HG03457 (cell line): Measurements from ENCODE around the gene MAP3K2.

Experiments used
- ATAC-seq: cut with Tn5 transposase; IDR thresholded peaks from one replicate; pipeline ENCODE4 v1.9.1; 2021; ENCODE audit warnings: moderate number of reproducible peaks; ENCODE audit not compliant: unreplicated experiment

MAP3K2 gene

GRCh38 chr2:127387655-127388422, at the start of gene MAP3K2:
TSS of gene MAP3K2 (minus strand) at chr2:127387975. CDS start at chr2:127343129, 44,846 bp downstream.
- peak; percentile 60 for ATAC-seq

- no peak for ATAC-seq
Observed at GRCh38 chr2:127437056-127437455, 49.3 kb upstream of the MAP3K2 start.

- no peak for ATAC-seq
Observed at GRCh38 chr2:127434515-127434914, 46.7 kb upstream of the MAP3K2 start.

GRCh38 chr2:127431408-127432023, 43.7 kb upstream of the MAP3K2 start:
- no peak for ATAC-seq

GRCh38 chr2:127429844-127430425, 42.2 kb upstream of the MAP3K2 start:
- ATAC-seq = no peak

- ATAC-seq = no peak
Observed at GRCh38 chr2:127429291-127429690, 41.5 kb upstream of the MAP3K2 start.

GRCh38 chr2:127428815-127429109, 41.0 kb upstream of the MAP3K2 start:
- ATAC-seq = no peak

GRCh38 chr2:127428057-127428814, 40.5 kb upstream of the MAP3K2 start:
- ATAC-seq = no peak

GRCh38 chr2:127427376-127428056, 39.7 kb upstream of the MAP3K2 start:
- no peak for ATAC-seq

- no peak for ATAC-seq
Observed at GRCh38 chr2:127426501-127427354, 39.0 kb upstream of the MAP3K2 start.

GRCh38 chr2:127425540-127426490, 38.0 kb upstream of the MAP3K2 start:
- no peak for ATAC-seq

- no peak for ATAC-seq
Observed at GRCh38 chr2:127424598-127425520, 37.1 kb upstream of the MAP3K2 start.

GRCh38 chr2:127423880-127424279, 36.1 kb upstream of the MAP3K2 start:
- no peak for ATAC-seq

- no peak for ATAC-seq
Observed at GRCh38 chr2:127423478-127423843, 35.7 kb upstream of the MAP3K2 start.

GRCh38 chr2:127422559-127423477, 35.0 kb upstream of the MAP3K2 start:
- ATAC-seq = no peak

GRCh38 chr2:127421871-127422558, 34.2 kb upstream of the MAP3K2 start:
- ATAC-seq = no peak
